H1 (cell line): ENCODE data around the gene CMTR1. TPM values are rescaled to one million over a fixed set of nuclear protein-coding genes. Genes with fewer than 3 reads are reported as not detected.

ENCODE experiments used
- BCL11A ChIP-seq, 2 experiments: IDR thresholded peaks; one replicate each; pipeline ENCODE4 v1.6.1; 2011; ENCODE audit warnings: low read depth in 2 of 2, low read length in 2 of 2, mild to moderate bottlenecking in 2 of 2
- CHD7 ChIP-seq: fragments of 300-600 bp; sonication (generic); IDR thresholded peaks from 2 replicates; pipeline ENCODE4 v1.7.1; 2012; ENCODE audit warnings: low read length, moderate library complexity, mild to moderate bottlenecking, inconsistent platforms; ENCODE audit not compliant: insufficient replicate concordance
- EP300 ChIP-seq, 2 experiments: IDR thresholded peaks; 1 replicate in 1 of 2; 2 replicates in 1 of 2; pipeline ENCODE4 v1.6.1; 2011 to 2012; ENCODE audit warnings: low read depth in 2 of 2, low read length in 2 of 2, mild to moderate bottlenecking in 2 of 2, borderline replicate concordance in 1 of 2, inconsistent platforms in 1 of 2, moderate library complexity in 1 of 2
- FOSL1 ChIP-seq: IDR thresholded peaks from 2 replicates; pipeline ENCODE4 v1.6.1; 2011; ENCODE audit warnings: mild to moderate bottlenecking, low read depth, low read length, moderate library complexity; ENCODE audit not compliant: insufficient read depth
- PHF8 ChIP-seq: fragments of 200-600 bp; sonication (generic); conservative IDR thresholded peaks from 2 replicates; pipeline ENCODE4 v1.7.1; 2012; ENCODE audit warnings: low read depth, mild to moderate bottlenecking, inconsistent platforms, low read length, moderate library complexity
- SP4 ChIP-seq: IDR thresholded peaks from 2 replicates; pipeline ENCODE4 v1.6.1; 2012; ENCODE audit warnings: low read length, inconsistent platforms
- YY1 ChIP-seq: IDR thresholded peaks from 2 replicates; pipeline ENCODE4 v1.6.1; 2011; ENCODE audit warnings: low read depth, mild to moderate bottlenecking, low read length
- polyA plus RNA-seq, 7 experiments: library from polyadenylated mRNA; depleted of rRNA in 3 of 7; stranded (reverse) in 5 of 7; unstranded in 2 of 7; fragments of >200 nt in 5 of 7; fragments of 200-250 nt in 2 of 7; gene quantifications; 1 replicate in 5 of 7; 2 replicates in 1 of 7; 4 replicates in 1 of 7; pipeline versions ENCODE4 v1.2.1 to v1.2.3, GENCODE V29; 2011 to 2013; ENCODE audit warnings: missing spikeins in 2 of 7, mixed read lengths in 2 of 7
- total RNA-seq: library from RNA; stranded (reverse); fragmentation: NEBNext Ultra II Directional; extraction: Animal tissue kit (Norgen Biotek cat#: 25700); gene quantifications from 2 replicates; pipeline ENCODE4 v1.2.1, GENCODE V29; 2021

The CMTR1 gene
- total and polyA plus RNA-seq, 2 of the 8 experiments (the other 6 are each of a cell fraction or from before 2014, with no cell fraction given), result 15.2 to 33.1 TPM

- no peak for TF ChIP-seq CHD7
- TF ChIP-seq SP4, result no peak
- TF ChIP-seq PHF8, result no peak
- TF ChIP-seq YY1, result no peak
- TF ChIP-seq BCL11A (IDR thresholded peaks at IDR 0.05; ENCODE audit: low read depth in 2 of 2, low read length in 2 of 2), result no peak
- TF ChIP-seq EP300 (IDR thresholded peaks at IDR 0.05; ENCODE audit: borderline replicate concordance in 1 of 2, low read depth in 2 of 2, low read length in 2 of 2), result no peak
- no peak for TF ChIP-seq FOSL1
Observed at GRCh38 chr6:37501632-37502491, 68.8 kb downstream of the CMTR1 start (continued).
